ENCODE data around the gene ACTN4. TPM values are rescaled to one million over a fixed set of nuclear protein-coding genes. Genes with fewer than 3 reads are reported as not detected.

ACTN4 gene
- total RNA-seq, 1 experiment from 2014 or later: 1,233 TPM

- intact Hi-C loops (cut with micrococcal nuclease; ENCODE audit: unreplicated experiment): no loop called here
- TF ChIP-seq EZH2 (IDR thresholded peaks at IDR 0.05; ENCODE audit: low read depth): no peak
- no TSS peak for BruUV-seq (replicated peaks)
- no peaks in the 10 kb centered on the region for H3K36me3 ChIP-seq (ENCODE audit: low read depth)
- H3F3A ChIP-seq (ENCODE audit: insufficient read depth, low read depth): no peaks in the 10 kb centered on the region
- CTCF ChIA-PET: interaction anchor here (0.7 kb wide), 1 partner anchor 38 kb away, joined by 8 read pairs; no protein-coding TSS in a partner anchor
- no peaks in the 10 kb centered on the region for H3K9me3 ChIP-seq (ENCODE audit: insufficient read depth, low read depth)
- no peak overlapping the region for H3K4me2 ChIP-seq
- no peaks in the 10 kb centered on the region for H4K20me1 ChIP-seq (ENCODE audit: insufficient read depth)
- no peaks in the 10 kb centered on the region for H3K4me1 ChIP-seq (replicated peaks; ENCODE audit: insufficient read depth)
- no peaks in the 10 kb centered on the region for H3K9me2 ChIP-seq (ENCODE audit: insufficient read depth)
- no peak overlapping the region for H3K4me3 ChIP-seq
- POLR2A ChIA-PET (ENCODE audit: unreplicated experiment): no interaction called here
- no peaks in the 10 kb centered on the region for H3K79me2 ChIP-seq (ENCODE audit: low read depth)
- no peak overlapping the region for H2AFZ ChIP-seq
- no peaks in the 10 kb centered on the region for H3K27me3 ChIP-seq (ENCODE audit: insufficient read depth, low read depth)
- DNase-seq: no peak
- no peak overlapping the region for H3K27ac ChIP-seq
Observed at GRCh38 chr19:38763795-38764220, 116.4 kb downstream of the ACTN4 start.

- Histone ChIP-seq H3K27ac (no peak overlapping the region), H3F3A (ENCODE audit: insufficient read depth, low read depth) (no peaks in the 10 kb centered on the region)
- CTCF ChIA-PET: interaction anchor here (0.7 kb wide), 1 partner anchor 17 kb away, joined by 13 read pairs; no protein-coding TSS in a partner anchor
Observed at GRCh38 chr19:38765214-38765613, 117.8 kb downstream of the ACTN4 start.

GRCh38 chr19:38766276-38767047 lies 119.0 kb downstream of the ACTN4 start:
- Histone ChIP-seq H3F3A (ENCODE audit: insufficient read depth, low read depth) (no peaks in the 10 kb centered on the region), H4K20me1 (ENCODE audit: insufficient read depth) (no peaks in the 10 kb centered on the region), H3K27ac (no peak overlapping the region), H3K79me2 (ENCODE audit: low read depth) (no peaks in the 10 kb centered on the region), H3K27me3 (ENCODE audit: insufficient read depth, low read depth) (no peaks in the 10 kb centered on the region), H3K4me3 (no peak overlapping the region), H2AFZ (no peak overlapping the region), H3K4me2 (no peak overlapping the region), H3K4me1 (replicated peaks; ENCODE audit: insufficient read depth) (no peaks in the 10 kb centered on the region), H3K36me3 (ENCODE audit: low read depth) (no peaks in the 10 kb centered on the region), H3K9me2 (ENCODE audit: insufficient read depth) (no peaks in the 10 kb centered on the region), H3K9me3 (ENCODE audit: insufficient read depth, low read depth) (no peaks in the 10 kb centered on the region)
- no peak for DNase-seq
- intact Hi-C loops (cut with micrococcal nuclease; ENCODE audit: unreplicated experiment): no loop called here
- no TSS peak for BruUV-seq (replicated peaks)
- ChIA-PET POLR2A (ENCODE audit: unreplicated experiment) (no interaction called here), CTCF (interaction anchor here (0.6 kb wide), 1 partner anchor 45 kb away, joined by 3 read pairs; no protein-coding TSS in a partner anchor)
- TF ChIP-seq CTCF (conservative IDR thresholded peaks at IDR 0.05) (no peak), EZH2 (IDR thresholded peaks at IDR 0.05; ENCODE audit: low read depth) (no peak)

More at GRCh38 chr19:38765214-38765613, 117.8 kb downstream of the ACTN4 start:
- H2AFZ ChIP-seq: no peak overlapping the region
- no peaks in the 10 kb centered on the region for H3K9me2 ChIP-seq (ENCODE audit: insufficient read depth)
- no peak overlapping the region for H3K4me2 ChIP-seq
- no peak overlapping the region for H3K4me3 ChIP-seq
- DNase-seq: no peak
- BruUV-seq (replicated peaks): no TSS peak
- no peaks in the 10 kb centered on the region for H3K4me1 ChIP-seq (replicated peaks; ENCODE audit: insufficient read depth)
- no peaks in the 10 kb centered on the region for H3K79me2 ChIP-seq (ENCODE audit: low read depth)
- H3K36me3 ChIP-seq (ENCODE audit: low read depth): no peaks in the 10 kb centered on the region
- POLR2A ChIA-PET (ENCODE audit: unreplicated experiment): interaction anchor here (0.7 kb wide), 1 partner anchor 82 kb away, joined by 12 read pairs; no protein-coding TSS in a partner anchor
- H3K9me3 ChIP-seq (ENCODE audit: insufficient read depth, low read depth): no peaks in the 10 kb centered on the region
- no peaks in the 10 kb centered on the region for H4K20me1 ChIP-seq (ENCODE audit: insufficient read depth)
- no peaks in the 10 kb centered on the region for H3K27me3 ChIP-seq (ENCODE audit: insufficient read depth, low read depth)
- intact Hi-C loops (cut with micrococcal nuclease; ENCODE audit: unreplicated experiment): no loop called here
- TF ChIP-seq CTCF (conservative IDR thresholded peaks at IDR 0.05): no peak
- no peak for TF ChIP-seq EZH2 (IDR thresholded peaks at IDR 0.05; ENCODE audit: low read depth)

Data from PC-9 (cell line).